IMR-90 (cell line): ENCODE results near the gene CCDC33. TPM values are rescaled to one million over a fixed set of nuclear protein-coding genes. Genes with fewer than 3 reads are reported as not detected.

Experiments used
- ATAC-seq: fragments of 200-7000 bp; cut with Tn5 transposase; 2 replicates; pipeline ENCODE4 v1.9.1; 2020; ENCODE audit warnings: low read depth, mild to moderate bottlenecking, moderate library complexity
- BruUV-seq: library from RNA; stranded (reverse); fragments of 400-500 nt; replicated peaks from 2 replicates; lab custom pipeline; 2021; lab: Mats Ljungman, UMichigan
- CTCF ChIA-PET: fragments of 300-600 bp; formaldehyde crosslinking; extraction: SDS; loops from one replicate; lab custom pipeline; 2021; ENCODE audit warnings: antibody characterized with exemption; lab: Yijun Ruan, JAX
- POLR2A ChIA-PET: fragments of 300-600 bp; sonication (Branson Sonifier 250); formaldehyde crosslinking; loops from one replicate; lab custom pipeline; 2022; ENCODE audit warnings: antibody characterized with exemption; ENCODE audit not compliant: unreplicated experiment; lab: Charles Lee
- DNase-seq: peaks from one replicate; pipeline ENCODE4 v3.0.0; 2013
- H2AFZ ChIP-seq: replicated peaks from 2 replicates; pipeline ENCODE3; 2013; ENCODE audit warnings: low read length, mild to moderate bottlenecking; ENCODE audit not compliant: poor library complexity
- H2AK5ac ChIP-seq: 2 replicates; pipeline ENCODE4 v1.6.1; 2013; ENCODE audit warnings: low read depth, low read length, inconsistent platforms
- H2AK9ac ChIP-seq: replicated peaks from 2 replicates; pipeline ENCODE3; 2013; ENCODE audit warnings: mild to moderate bottlenecking, low read depth, low read length, moderate library complexity; ENCODE audit not compliant: poor library complexity
- H2BK120ac ChIP-seq: 2 replicates; pipeline ENCODE4 v1.6.1; 2013; ENCODE audit warnings: low read depth, low read length, inconsistent platforms
- H2BK15ac ChIP-seq: 3 replicates; pipeline ENCODE4 v1.6.1; 2013; ENCODE audit warnings: low read depth, low read length, inconsistent platforms
- H2BK20ac ChIP-seq: 2 replicates; pipeline ENCODE4 v1.6.1; 2013; ENCODE audit warnings: low read depth, mild to moderate bottlenecking, inconsistent platforms, low read length, moderate library complexity
- H2BK5ac ChIP-seq: 2 replicates; pipeline ENCODE4 v1.6.1; 2013; ENCODE audit warnings: mild to moderate bottlenecking, low read depth, low read length, inconsistent platforms; ENCODE audit not compliant: poor library complexity, severe bottlenecking
- H3K14ac ChIP-seq: replicated peaks from 2 replicates; pipeline ENCODE4 v1.6.1; 2013; ENCODE audit warnings: low read depth, low read length, inconsistent platforms
- H3K18ac ChIP-seq: 2 replicates; pipeline ENCODE4 v1.6.1; 2013; ENCODE audit warnings: low read depth, low read length, control low read depth
- H3K23ac ChIP-seq: 2 replicates; pipeline ENCODE4 v1.6.1; 2013; ENCODE audit warnings: low read depth, low read length, inconsistent platforms
- H3K27ac ChIP-seq: 2 replicates; pipeline ENCODE4 v1.5.1; 2013; ENCODE audit warnings: mild to moderate bottlenecking, control low read depth, low read length; ENCODE audit not compliant: insufficient read depth
- H3K27me3 ChIP-seq: 2 replicates; pipeline ENCODE4 v1.6.1; 2013; ENCODE audit warnings: low read length; ENCODE audit not compliant: control insufficient read depth, insufficient read depth
- H3K36me3 ChIP-seq: 2 replicates; pipeline ENCODE4 v1.6.1; 2013; ENCODE audit warnings: low read length, mixed read lengths; ENCODE audit not compliant: control insufficient read depth, insufficient read depth
- H3K4ac ChIP-seq: 2 replicates; pipeline ENCODE4 v1.6.1; 2013; ENCODE audit warnings: low read depth, low read length, inconsistent platforms
- H3K4me1 ChIP-seq: 2 replicates; pipeline ENCODE4 v1.6.1; 2013; ENCODE audit warnings: low read length, mixed read lengths; ENCODE audit not compliant: control insufficient read depth, insufficient read depth
- H3K4me2 ChIP-seq: 2 replicates; pipeline ENCODE4 v1.6.1; 2013; ENCODE audit warnings: low read depth, mild to moderate bottlenecking, control low read depth, low read length, moderate library complexity
- H3K4me3 ChIP-seq: 2 replicates; pipeline ENCODE4 v1.5.1; 2013; ENCODE audit warnings: low read depth, mild to moderate bottlenecking, control low read depth, low read length, moderate library complexity; ENCODE audit not compliant: insufficient read depth
- H3K56ac ChIP-seq: 2 replicates; pipeline ENCODE4 v1.6.1; 2013; ENCODE audit warnings: low read length, inconsistent platforms; ENCODE audit not compliant: insufficient read depth; ENCODE audit errors: extremely low read depth
- H3K79me1 ChIP-seq, 2 experiments: 2 replicates each; pipeline ENCODE4 v1.6.1; 2013; ENCODE audit warnings: low read length in 2 of 2, inconsistent platforms in 1 of 2, low read depth in 1 of 2
- H3K9ac ChIP-seq: 2 replicates; pipeline ENCODE4 v1.6.1; 2013; ENCODE audit warnings: low read depth, low read length, control low read depth
- H3K9me1 ChIP-seq: 2 replicates; pipeline ENCODE4 v1.6.1; 2013; ENCODE audit warnings: low read length, inconsistent platforms; ENCODE audit not compliant: insufficient read depth
- H3K9me3 ChIP-seq: 2 replicates; pipeline ENCODE4 v1.6.1; 2013; ENCODE audit warnings: low read length; ENCODE audit not compliant: control insufficient read depth, insufficient read depth
- H4K20me1 ChIP-seq: 2 replicates; pipeline ENCODE4 v1.6.1; 2013; ENCODE audit warnings: low read length, inconsistent platforms; ENCODE audit not compliant: insufficient read depth
- H4K5ac ChIP-seq: 2 replicates; pipeline ENCODE4 v1.6.1; 2013; ENCODE audit warnings: mild to moderate bottlenecking, low read depth, low read length, control low read depth
- H4K8ac ChIP-seq, 2 experiments: 2 replicates each; pipeline ENCODE4 v1.6.1; 2013; ENCODE audit warnings: low read depth in 2 of 2, low read length in 2 of 2, control low read depth in 1 of 2, inconsistent platforms in 1 of 2
- H4K91ac ChIP-seq: 2 replicates; pipeline ENCODE4 v1.6.1; 2013; ENCODE audit warnings: low read depth, low read length, inconsistent platforms; ENCODE audit not compliant: insufficient read depth
- MAFK ChIP-seq: IDR thresholded peaks from 2 replicates; pipeline ENCODE4 v1.6.1; 2012; ENCODE audit warnings: low read depth, low read length, improper control_type of control experiment
- MAZ ChIP-seq: IDR thresholded peaks from 2 replicates; pipeline ENCODE4 v1.6.1; 2012; ENCODE audit warnings: low read depth, mild to moderate bottlenecking, low read length, improper control_type of control experiment, moderate library complexity, borderline replicate concordance
- WGBS, 2 experiments: methylation state at CpG; one replicate each; pipeline versions ENCODE4 v1.1.5 to v1.1.7; 2013; ENCODE audit warnings: missing lambda C conversion rate in 2 of 2; ENCODE audit not compliant: insufficient read length in 1 of 2; ENCODE audit errors: extremely low coverage in 2 of 2; 5-methylcytosine and 5-hydroxymethylcytosine counted together
- dilution Hi-C: fragments of 300-500 bp; cut with HindIII; formaldehyde crosslinking; loops from one replicate; pipeline ENCODE4 v1.14.3; 2018; ENCODE audit warnings: low sequenced_read_pairs; ENCODE audit not compliant: unreplicated experiment
- in situ Hi-C: fragments of 300-500 bp; cut with MboI; formaldehyde crosslinking; loops from 3 replicates; pipeline ENCODE4 v1.14.3; 2019; ENCODE audit warnings: low sequenced_read_pairs, inconsistent platforms, mixed read lengths
- intact Hi-C: fragments of 100-400 bp; cut with micrococcal nuclease; formaldehyde crosslinking; loops from 2 replicates; pipeline ENCODE4 v1.10.0; 2022
- polyA plus RNA-seq, 3 experiments: library from polyadenylated mRNA; depleted of rRNA; stranded (reverse); fragments of >200 nt; gene quantifications; 2 replicates each; pipeline ENCODE4 v1.2.3, GENCODE V29; 2012; ENCODE audit warnings: low replicate concordance in 1 of 3
- total RNA-seq: library from RNA; depleted of rRNA; stranded (reverse); fragments of >200 nt; gene quantifications from 2 replicates; pipeline ENCODE4 v1.2.3, GENCODE V29; 2012

CCDC33 gene
- total and polyA plus RNA-seq, 2 of the 4 experiments (the other 2 are of a cell fraction), result not detected

- BruUV-seq, result no TSS peak
- Histone ChIP-seq H3K27ac (no peak overlapping the region), H3K9ac (no peak overlapping the region), H4K5ac (no peak overlapping the region), H3K9me3 (no peaks in the 10 kb centered on the region), H2BK120ac (no peak overlapping the region), H2AK5ac (no peak overlapping the region), H4K8ac (no peak overlapping the region), H3K4ac (no peak overlapping the region), H3K9me1 (no peaks in the 10 kb centered on the region), H2BK5ac (no peak overlapping the region), H2AFZ (no peak overlapping the region), H3K18ac (no peak overlapping the region), H3K23ac (no peak overlapping the region), H2BK15ac (no peak overlapping the region), H3K56ac (no peak overlapping the region), H2AK9ac (no peak overlapping the region), H3K79me1 (no peaks in the 10 kb centered on the region), H3K36me3 (no peaks in the 10 kb centered on the region), H3K4me1 (no peaks in the 10 kb centered on the region), H3K4me2 (no peak overlapping the region), H3K27me3 (peaks cover 96% of the 10 kb centered on the region), H4K91ac (no peak overlapping the region), H4K20me1 (no peaks in the 10 kb centered on the region; the same call in 1 of the 2 replicates), H2BK20ac (no peak overlapping the region), H3K14ac (no peak overlapping the region), H3K4me3 (no peak overlapping the region)
- TF ChIP-seq MAFK, result no peak
- TF ChIP-seq MAZ, result no peak
- ChIA-PET POLR2A (no interaction called here), CTCF (interaction anchor here (0.6 kb wide), 1 partner anchor 18 kb away, joined by 4 read pairs; no protein-coding TSS in a partner anchor)
- DNase-seq, result no peak
- dilution Hi-C loops, result no loop called here
- in situ Hi-C loops, result no loop called here
- WGBS, 2 experiments, result 20% methylated on average over 1 of the region's 6 CpGs; no CpG with 5 or more reads in 1 of the 2 experiments
- intact Hi-C loops, result loop anchor here (1.0 kb wide), 2 partner anchors 177 to 331 kb away; no protein-coding TSS in a partner anchor
- ATAC-seq, result no peak
Observed at GRCh38 chr15:74303741-74304309, 67.7 kb downstream of the CCDC33 start.
